Eye (tissue), 1 donor: ENCODE measurements around the gene BAD.
"Not testable (repeated sequence)": the region's sequence is repeated elsewhere in the genome, so short reads cannot be mapped to it uniquely, and the experiment has no call there.

Experiments
- DNase-seq: peaks from one replicate; pipeline ENCODE4 v3.0.0-alpha.2; 2015

BAD gene

GRCh38 chr11:64255135-64256128, 29.0 kb downstream of the BAD start:
- no peak for DNase-seq

GRCh38 chr11:64254326-64254725, 30.1 kb downstream of the BAD start:
- no peak for DNase-seq

GRCh38 chr11:64253481-64253880, 31.0 kb downstream of the BAD start:
- DNase-seq = no peak

- DNase-seq = no peak
Observed at GRCh38 chr11:64253043-64253442, 31.4 kb downstream of the BAD start.

- DNase-seq = no peak
Observed at GRCh38 chr11:64252003-64252872, 32.2 kb downstream of the BAD start.

GRCh38 chr11:64251753-64252002, 32.8 kb downstream of the BAD start:
- peak; percentile 55 for DNase-seq

- DNase-seq = peak; percentile 78
Observed at GRCh38 chr11:64251016-64251752, 33.3 kb downstream of the BAD start, which contains the start of gene PLCB3. Gene PLCB3 (plus strand): TSS chr11:64251530. CDS start chr11:64251650, 120 bp downstream.

- DNase-seq = peak; percentile 24
Observed at GRCh38 chr11:64250415-64251015, 34.0 kb downstream of the BAD start.

GRCh38 chr11:64249563-64250414, 34.7 kb downstream of the BAD start:
- DNase-seq = peak; percentile 19

GRCh38 chr11:64249038-64249437, 35.4 kb downstream of the BAD start:
- DNase-seq = no peak

GRCh38 chr11:64248578-64248977, 35.9 kb downstream of the BAD start:
- no peak for DNase-seq

GRCh38 chr11:64247729-64248531, 36.5 kb downstream of the BAD start:
- DNase-seq = peak; percentile 39

GRCh38 chr11:64246871-64247728, 37.4 kb downstream of the BAD start, which contains the start of gene PPP1R14B:
Gene PPP1R14B (minus strand): TSS chr11:64246943. CDS start chr11:64246673, 270 bp downstream.
- DNase-seq = peak; percentile 94

- not testable (repeated sequence) for DNase-seq
Observed at GRCh38 chr11:64246621-64246870, 37.9 kb downstream of the BAD start.

GRCh38 chr11:64245797-64246620, 38.5 kb downstream of the BAD start:
- peak; percentile 71 for DNase-seq

GRCh38 chr11:64245401-64245796, 39.1 kb downstream of the BAD start:
- DNase-seq = no peak

- DNase-seq = no peak
Observed at GRCh38 chr11:64244966-64245365, 39.5 kb downstream of the BAD start.

GRCh38 chr11:64244107-64244506, 40.4 kb downstream of the BAD start:
- no peak for DNase-seq
